Daoy (cell line): ENCODE data around the gene KDELR3. TPM values are rescaled to one million over a fixed set of nuclear protein-coding genes. Genes with fewer than 3 reads are reported as not detected.

Source experiments
- DNase-seq: peaks from one replicate; pipeline ENCODE4 v3.0.0-alpha.2; 2015; ENCODE audit warnings: low read depth
- total RNA-seq: library from RNA; depleted of rRNA; stranded (reverse); fragments of >200 nt; shearing (Covaris generic); gene quantifications from 2 replicates; pipeline ENCODE4 v1.2.3, GENCODE V29; 2014

KDELR3 gene
- total RNA-seq, 1 experiment from 2014 or later = 18.5 TPM

- DNase-seq = peak; percentile 75
These were observed 30.5 kb upstream of the KDELR3 start for GRCh38 chr22:38437416-38437815.

GRCh38 chr22:38440747-38441350, 27.0 kb upstream of the KDELR3 start:
- no peak for DNase-seq

GRCh38 chr22:38441620-38442287, 26.1 kb upstream of the KDELR3 start:
- no peak for DNase-seq

- no peak for DNase-seq
These were observed 24.8 kb upstream of the KDELR3 start for GRCh38 chr22:38442967-38443627.

GRCh38 chr22:38443628-38444521, 24.0 kb upstream of the KDELR3 start:
- no peak for DNase-seq

GRCh38 chr22:38444783-38445182, 23.1 kb upstream of the KDELR3 start:
- DNase-seq = no peak

GRCh38 chr22:38446018-38446601, 21.8 kb upstream of the KDELR3 start:
- no peak for DNase-seq

- no peak for DNase-seq
These were observed 18.8 kb upstream of the KDELR3 start for GRCh38 chr22:38448945-38449745.

GRCh38 chr22:38449776-38450175, 18.1 kb upstream of the KDELR3 start:
- peak; percentile 45 for DNase-seq

- no peak for DNase-seq
These were observed 17.6 kb upstream of the KDELR3 start for GRCh38 chr22:38450234-38450797.

GRCh38 chr22:38451404-38451803, 16.5 kb upstream of the KDELR3 start:
- no peak for DNase-seq

GRCh38 chr22:38451864-38452263, 16.0 kb upstream of the KDELR3 start:
- DNase-seq = no peak

GRCh38 chr22:38452373-38453065, 15.4 kb upstream of the KDELR3 start:
- DNase-seq = peak; percentile 32

- DNase-seq = no peak
These were observed 14.7 kb upstream of the KDELR3 start for GRCh38 chr22:38453066-38453672.

- DNase-seq = no peak
These were observed 13.9 kb upstream of the KDELR3 start for GRCh38 chr22:38453996-38454352.

GRCh38 chr22:38454353-38455075, 13.4 kb upstream of the KDELR3 start:
- DNase-seq = no peak

GRCh38 chr22:38455076-38455529, 12.8 kb upstream of the KDELR3 start, which contains the start of gene KCNJ4:
TSS of gene KCNJ4 (minus strand) at chr22:38455199. CDS start at chr22:38428132, 27,067 bp downstream.
- no peak for DNase-seq

- DNase-seq = peak; percentile 45
These were observed 12.2 kb upstream of the KDELR3 start for GRCh38 chr22:38455530-38456271.
